Hypothalamus (tissue), 51 donors: ENCODE results near the gene DUSP21.
"Not testable (repeated sequence)": the region's sequence is repeated elsewhere in the genome, so short reads cannot be mapped to it uniquely, and the experiment has no call there.

Experiments used
- DNase-seq, 51 donors: peaks; one replicate each; lab custom pipeline; 2025; lab: John Stamatoyannopoulos, UW

DUSP21 gene

DNA sequence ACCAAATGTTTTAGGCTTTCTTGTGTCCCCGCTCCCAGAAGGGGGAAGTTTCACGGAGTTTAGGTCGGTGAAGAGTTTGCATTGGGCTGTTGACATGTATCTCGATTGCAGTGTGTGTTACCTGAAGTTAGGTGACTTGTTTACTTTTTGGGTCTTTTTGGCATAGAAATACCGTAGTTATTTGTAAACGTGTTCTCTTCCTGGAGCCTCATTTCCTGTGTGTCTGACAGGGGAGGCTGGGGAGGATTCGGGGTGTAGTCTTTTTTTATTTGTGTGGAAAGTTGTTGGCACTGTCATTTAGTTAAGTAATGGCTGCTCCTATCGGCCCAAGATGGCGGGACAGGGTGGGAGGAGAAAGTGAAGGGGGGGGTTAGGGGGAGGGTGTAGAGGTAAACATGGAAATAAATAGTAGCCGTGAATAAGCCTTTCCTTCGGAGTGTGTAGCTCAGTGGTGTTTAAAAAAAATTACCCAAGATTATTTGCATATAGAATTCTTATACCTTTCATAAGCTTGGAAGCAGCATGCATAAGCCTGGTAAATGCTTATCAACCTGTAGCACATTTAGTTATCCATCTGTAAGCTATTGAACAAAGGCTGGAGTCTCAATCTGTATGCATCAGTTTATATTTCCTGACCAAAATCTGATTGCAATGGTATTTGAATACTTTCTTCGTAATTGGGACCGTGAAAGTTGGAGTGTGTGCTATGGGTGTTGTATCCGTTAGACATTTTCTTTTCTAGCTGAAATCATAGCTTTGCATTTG, 30.8 kb downstream of the DUSP21 start:
- peak in 18 of 51 donors; percentile 0 to 47 (median 6) for DNase-seq

DNA sequence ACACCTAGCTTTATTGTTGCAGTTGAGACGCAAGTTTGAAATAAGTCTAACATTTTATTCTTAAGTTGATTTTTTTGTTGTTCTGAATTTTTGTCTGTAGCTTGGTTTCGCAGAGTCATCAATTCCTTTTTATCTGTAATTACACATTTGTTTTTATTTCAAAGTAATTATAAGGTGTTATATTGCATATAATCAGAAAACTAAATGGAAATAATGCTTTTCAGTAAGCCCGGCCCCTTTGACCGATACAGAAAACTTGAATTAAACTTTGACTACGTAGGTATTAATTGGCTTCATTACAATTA, 31.3 kb downstream of the DUSP21 start:
- no peak for DNase-seq

GRCh38 chrX:44876086-44876485, 32.3 kb downstream of the DUSP21 start:
- no peak for DNase-seq

- no peak for DNase-seq
Observed at GRCh38 chrX:44876767-44877166, 32.9 kb downstream of the DUSP21 start.

DNA sequence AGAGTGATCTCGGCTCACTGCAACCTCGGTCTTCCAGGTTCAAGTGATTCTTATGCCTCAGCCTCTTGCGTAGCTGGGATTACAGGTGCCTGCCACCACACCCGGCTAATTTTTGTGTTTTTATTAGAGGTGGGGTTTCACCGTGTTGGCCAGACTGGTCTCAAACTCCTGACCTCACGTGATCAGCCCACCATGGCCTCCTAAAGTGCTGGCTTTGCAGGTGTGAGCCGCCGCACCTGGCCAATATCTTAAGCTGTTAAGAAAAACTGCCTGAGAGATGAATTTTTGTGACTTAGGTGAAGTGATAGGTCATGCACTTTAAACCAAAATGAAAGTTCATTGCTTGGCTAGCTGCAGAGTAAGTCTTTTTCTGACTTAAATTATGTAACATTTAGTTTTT, 35.0 kb downstream of the DUSP21 start:
- no peak for DNase-seq

DNA sequence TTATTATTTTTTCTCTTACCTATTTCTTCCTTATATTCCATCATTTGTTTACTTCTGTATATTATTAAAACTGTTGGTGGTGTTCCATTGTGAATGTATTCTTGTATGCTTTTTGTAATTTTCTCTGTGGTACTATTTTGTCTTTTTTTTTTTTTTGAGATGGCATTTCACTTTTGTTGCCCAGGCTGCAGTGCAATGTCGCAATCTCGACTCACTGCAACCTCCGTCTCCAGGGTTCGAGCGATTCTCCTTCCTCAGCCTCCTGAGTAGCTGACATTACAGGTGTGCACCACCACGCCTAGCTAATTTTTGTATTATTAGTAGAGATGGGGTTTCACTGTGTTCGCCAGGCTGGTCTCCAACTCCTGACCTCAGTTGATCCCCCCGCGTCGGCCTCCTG, 37.7 kb downstream of the DUSP21 start:
- no peak for DNase-seq

DNA sequence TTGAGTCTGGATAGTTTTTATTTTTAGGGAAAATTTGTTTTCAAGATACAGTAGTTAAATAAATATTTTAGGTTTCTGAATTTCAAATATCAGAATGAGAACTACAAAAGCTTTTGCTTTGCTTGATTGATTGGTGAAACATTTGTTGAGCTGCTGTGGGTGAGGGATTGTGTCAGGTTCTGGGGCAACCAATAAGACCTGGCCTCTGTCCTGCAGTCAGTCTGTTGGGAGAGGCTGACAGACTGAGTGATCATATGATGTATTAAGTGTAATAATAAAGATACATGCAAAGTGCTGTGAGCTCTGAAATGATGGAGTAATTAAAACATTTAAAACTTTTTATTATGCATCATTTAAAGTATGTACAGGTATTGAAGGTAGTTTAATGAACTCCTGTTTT, 38.8 kb downstream of the DUSP21 start:
- no peak for DNase-seq

GRCh38 chrX:44884944-44885343, 41.1 kb downstream of the DUSP21 start:
- no peak for DNase-seq

DNA sequence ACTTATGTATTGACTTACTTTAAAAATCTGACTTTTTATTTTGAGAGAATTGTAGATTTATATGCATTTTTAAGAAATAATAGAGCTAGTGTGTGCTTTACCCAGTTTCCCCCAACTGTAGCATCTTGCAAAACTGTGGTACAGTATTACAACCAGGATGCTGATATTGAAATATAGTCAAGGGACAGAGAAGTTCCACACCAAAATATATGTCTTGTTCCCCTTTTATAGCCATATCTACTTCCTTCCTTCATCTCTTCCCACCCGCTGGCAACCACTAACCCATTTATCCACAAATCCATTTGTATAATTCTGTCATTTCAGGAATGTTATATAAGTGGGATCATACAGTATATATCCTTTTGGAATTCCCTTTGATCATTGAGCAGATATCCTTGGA, 46.0 kb downstream of the DUSP21 start:
- no peak for DNase-seq

DNA sequence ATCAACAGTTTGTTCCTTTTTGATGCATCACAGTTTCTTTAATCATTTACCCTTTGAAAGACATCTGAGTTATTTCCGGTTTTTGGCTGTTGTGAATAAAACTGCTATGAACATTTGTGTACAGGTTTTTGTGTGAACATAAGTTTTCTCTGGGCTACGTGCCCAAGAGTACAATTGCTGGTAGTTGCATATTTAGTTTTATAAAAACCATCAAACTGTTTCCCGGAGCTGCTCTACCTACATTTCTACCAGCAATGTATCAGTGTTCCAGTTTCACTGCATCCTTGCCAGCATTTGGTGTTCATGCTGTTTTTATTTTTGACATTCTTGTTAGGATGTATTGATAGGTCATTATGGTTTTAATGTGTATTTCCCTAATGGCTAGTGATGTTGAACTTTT, 46.4 kb downstream of the DUSP21 start:
- no peak for DNase-seq

- DNase-seq = not testable (repeated sequence)
Observed at GRCh38 chrX:44890687-44891086, 46.9 kb downstream of the DUSP21 start.

DNA sequence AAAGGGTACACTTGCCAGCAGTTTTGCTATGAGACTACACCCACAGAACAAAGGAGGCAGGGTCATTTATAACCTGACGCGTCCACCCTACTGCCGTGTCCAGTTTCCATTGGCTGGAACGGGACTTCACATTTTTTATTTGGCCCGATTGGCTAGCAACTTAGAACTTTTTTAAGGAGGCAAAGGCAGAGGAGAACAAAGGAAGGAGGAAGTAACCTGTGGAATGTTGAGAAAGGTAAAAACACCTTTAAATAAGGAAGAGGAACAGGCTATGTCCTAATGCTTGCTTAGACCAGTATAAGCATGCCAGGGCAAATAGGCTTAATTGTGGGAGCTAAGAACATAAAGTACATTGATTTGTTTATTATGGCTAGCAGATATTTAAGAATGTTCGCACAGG, 47.8 kb downstream of the DUSP21 start:
- no peak for DNase-seq
